ENCODE results near the gene PTPRT. TPM values are rescaled to one million over a fixed set of nuclear protein-coding genes. Genes with fewer than 3 reads are reported as not detected.

PTPRT gene
- total RNA-seq, 1 experiment from 2014 or later: 0.13 TPM

DNA sequence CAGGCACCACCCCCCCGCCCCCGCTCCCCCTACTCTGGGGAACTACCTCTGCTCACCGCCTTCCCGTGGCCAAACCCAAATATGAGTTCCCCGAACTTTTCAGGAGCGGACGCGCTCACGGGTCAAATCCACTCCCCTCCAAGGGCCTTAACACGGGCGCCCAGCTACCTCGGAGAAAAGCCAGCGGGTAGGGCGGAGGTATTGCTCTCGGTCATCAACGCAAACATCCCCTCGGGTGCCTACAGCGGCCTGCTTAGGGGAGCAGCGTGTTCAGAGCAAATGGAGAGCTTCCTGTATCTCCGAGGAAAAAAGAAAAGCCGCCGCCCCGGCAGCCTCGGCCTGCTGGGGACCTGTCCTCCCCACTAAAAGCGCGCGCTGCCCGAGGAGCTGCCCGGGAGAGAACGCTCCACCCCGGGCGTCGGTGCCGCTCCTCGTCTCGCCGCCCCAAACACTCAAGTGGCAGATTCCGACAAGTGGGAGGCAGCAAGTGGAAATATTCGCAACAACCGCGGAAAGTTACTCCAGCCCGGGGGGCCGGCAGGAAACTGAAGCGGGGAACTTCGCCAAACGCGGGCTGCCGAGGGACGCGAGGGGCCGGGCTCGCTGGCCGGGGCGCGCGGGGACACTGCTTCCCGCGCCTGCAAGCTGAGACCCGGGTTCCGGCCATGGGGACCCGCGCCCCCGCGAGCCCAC lies 699 bp downstream of the PTPRT start:
- H3K4me1 ChIP-seq (ENCODE audit: insufficient read depth, low read length): no peaks in the 10 kb centered on the region
- peaks cover 19% of the 10 kb centered on the region for H3K23me2 ChIP-seq (ENCODE audit: insufficient read length, low read depth, low read length, poor library complexity, severe bottlenecking)
- H2BK12ac ChIP-seq (ENCODE audit: insufficient read length, low read depth, low read length): no peak overlapping the region
- no peaks in the 10 kb centered on the region for H3K9me3 ChIP-seq (ENCODE audit: control insufficient read depth, low read depth, low read length)
- Mint-ChIP-seq H3K4me1 (peaks cover 12 to 24% of the 10 kb centered on the region in 2 experiments), H3K4me3 (peak overlapping the region; percentile 64 to 78), H3K27ac (no peak overlapping the region), H3K27me3 (ENCODE audit: low read depth) (peaks cover 89% of the 10 kb centered on the region), H3K9me3 (no peaks in the 10 kb centered on the region; a peak in 1 of 5 replicates), H3K36me3 (ENCODE audit: insufficient read depth in 1 of 3, low read depth in 3 of 3) (no peaks in the 10 kb centered on the region; a peak in 1 of 7 replicates)
- peak overlapping the region; percentile 68 for H3K4me2 ChIP-seq (ENCODE audit: insufficient read depth, insufficient read length, low read length)
- H3K4ac ChIP-seq (ENCODE audit: low read depth, low read length): no peak overlapping the region
- no peak overlapping the region for H4K5ac ChIP-seq (ENCODE audit: insufficient read length, low read depth, low read length)
- no peak overlapping the region for H2AFZ ChIP-seq (ENCODE audit: low read length)
- no peak overlapping the region for H3T11ph ChIP-seq (ENCODE audit: low read length)
- no peak overlapping the region for H2AK5ac ChIP-seq (ENCODE audit: insufficient read length, low read length)
- H3K79me1 ChIP-seq (ENCODE audit: insufficient read depth, low read depth, low read length, poor library complexity, severe bottlenecking): no peaks in the 10 kb centered on the region
- H2BK15ac ChIP-seq (ENCODE audit: low read depth, low read length): no peak overlapping the region
- no peak overlapping the region for H3K23ac ChIP-seq (ENCODE audit: insufficient read length, low read depth, low read length)
- H4K20me1 ChIP-seq (ENCODE audit: control insufficient read depth, insufficient read depth, insufficient read length): no peaks in the 10 kb centered on the region
- peak; percentile 33 for DNase-seq
- H2BK5ac ChIP-seq (ENCODE audit: insufficient read length, low read length): no peak overlapping the region
- H4K91ac ChIP-seq (ENCODE audit: insufficient read length, low read depth, low read length): no peak overlapping the region
- H2BK20ac ChIP-seq (ENCODE audit: low read depth, low read length, poor library complexity, severe bottlenecking): no peak overlapping the region
- H3K9ac ChIP-seq (ENCODE audit: extremely low read depth, insufficient read length, low read length): no peak overlapping the region
- TF ChIP-seq, protein P1, sequence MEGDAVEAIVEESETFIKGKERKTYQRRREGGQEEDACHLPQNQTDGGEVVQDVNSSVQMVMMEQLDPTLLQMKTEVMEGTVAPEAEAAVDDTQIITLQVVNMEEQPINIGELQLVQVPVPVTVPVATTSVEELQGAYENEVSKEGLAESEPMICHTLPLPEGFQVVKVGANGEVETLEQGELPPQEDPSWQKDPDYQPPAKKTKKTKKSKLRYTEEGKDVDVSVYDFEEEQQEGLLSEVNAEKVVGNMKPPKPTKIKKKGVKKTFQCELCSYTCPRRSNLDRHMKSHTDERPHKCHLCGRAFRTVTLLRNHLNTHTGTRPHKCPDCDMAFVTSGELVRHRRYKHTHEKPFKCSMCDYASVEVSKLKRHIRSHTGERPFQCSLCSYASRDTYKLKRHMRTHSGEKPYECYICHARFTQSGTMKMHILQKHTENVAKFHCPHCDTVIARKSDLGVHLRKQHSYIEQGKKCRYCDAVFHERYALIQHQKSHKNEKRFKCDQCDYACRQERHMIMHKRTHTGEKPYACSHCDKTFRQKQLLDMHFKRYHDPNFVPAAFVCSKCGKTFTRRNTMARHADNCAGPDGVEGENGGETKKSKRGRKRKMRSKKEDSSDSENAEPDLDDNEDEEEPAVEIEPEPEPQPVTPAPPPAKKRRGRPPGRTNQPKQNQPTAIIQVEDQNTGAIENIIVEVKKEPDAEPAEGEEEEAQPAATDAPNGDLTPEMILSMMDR (conservative IDR thresholded peaks at IDR 0.05): no peak
- no peak overlapping the region for H3K56ac ChIP-seq (ENCODE audit: insufficient read length, low read depth, low read length)
- H3K79me2 ChIP-seq (ENCODE audit: insufficient read depth, low read length): no peaks in the 10 kb centered on the region
- no peak overlapping the region for H3K27ac ChIP-seq (ENCODE audit: insufficient read length, low read depth, low read length)
- no peak overlapping the region for H2BK120ac ChIP-seq (ENCODE audit: low read depth, low read length, poor library complexity, severe bottlenecking)
- no peak overlapping the region for H3K14ac ChIP-seq (ENCODE audit: insufficient read depth, low read length)
- H4K8ac ChIP-seq (replicated peaks; ENCODE audit: insufficient read length, low read depth, low read length): no peak overlapping the region
- H3K18ac ChIP-seq (ENCODE audit: insufficient read length, low read depth, low read length): no peak overlapping the region
- no CpG with 5 or more reads among the region's 64 CpGs for WGBS (ENCODE audit: extremely low coverage, insufficient read length, low lambda C conversion rate)
- H3K27me3 ChIP-seq (ENCODE audit: insufficient read depth, low read length): peaks cover 27% of the 10 kb centered on the region
